ENCODE measurements around the gene BIVM.

- TF ChIP-seq CTCF (optimal IDR thresholded peaks at IDR 0.05 in 1 of 3, IDR thresholded peaks at IDR 0.05 in 1 of 3, conservative IDR thresholded peaks at IDR 0.05 in 1 of 3; ENCODE audit: extremely low read depth in 1 of 3, insufficient read depth in 2 of 3, low read length in 3 of 3): no peak
- no peak for TF ChIP-seq EZH2 (IDR thresholded peaks at IDR 0.05; ENCODE audit: low read length)
Observed at GRCh38 chr13:102848956-102849355, 50.0 kb downstream of the BIVM start.
